ENCODE results near the gene SLC8B1.

- TF ChIP-seq ZNF274 (IDR thresholded peaks at IDR 0.05; ENCODE audit: low read depth, low read length) = no peak
- TF ChIP-seq FOSL1 (IDR thresholded peaks at IDR 0.05; ENCODE audit: low read depth) = no peak
- TF ChIP-seq, protein P1, sequence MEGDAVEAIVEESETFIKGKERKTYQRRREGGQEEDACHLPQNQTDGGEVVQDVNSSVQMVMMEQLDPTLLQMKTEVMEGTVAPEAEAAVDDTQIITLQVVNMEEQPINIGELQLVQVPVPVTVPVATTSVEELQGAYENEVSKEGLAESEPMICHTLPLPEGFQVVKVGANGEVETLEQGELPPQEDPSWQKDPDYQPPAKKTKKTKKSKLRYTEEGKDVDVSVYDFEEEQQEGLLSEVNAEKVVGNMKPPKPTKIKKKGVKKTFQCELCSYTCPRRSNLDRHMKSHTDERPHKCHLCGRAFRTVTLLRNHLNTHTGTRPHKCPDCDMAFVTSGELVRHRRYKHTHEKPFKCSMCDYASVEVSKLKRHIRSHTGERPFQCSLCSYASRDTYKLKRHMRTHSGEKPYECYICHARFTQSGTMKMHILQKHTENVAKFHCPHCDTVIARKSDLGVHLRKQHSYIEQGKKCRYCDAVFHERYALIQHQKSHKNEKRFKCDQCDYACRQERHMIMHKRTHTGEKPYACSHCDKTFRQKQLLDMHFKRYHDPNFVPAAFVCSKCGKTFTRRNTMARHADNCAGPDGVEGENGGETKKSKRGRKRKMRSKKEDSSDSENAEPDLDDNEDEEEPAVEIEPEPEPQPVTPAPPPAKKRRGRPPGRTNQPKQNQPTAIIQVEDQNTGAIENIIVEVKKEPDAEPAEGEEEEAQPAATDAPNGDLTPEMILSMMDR (IDR thresholded peaks at IDR 0.05 in 2 of 3, conservative IDR thresholded peaks at IDR 0.05 in 1 of 3; ENCODE audit: borderline replicate concordance in 1 of 3, insufficient read depth in 1 of 3, low read depth in 2 of 3, low read length in 2 of 3) = no peak
- no peak for TF ChIP-seq CEBPB (IDR thresholded peaks at IDR 0.05; ENCODE audit: low read depth)
- TF ChIP-seq RAD21 (IDR thresholded peaks at IDR 0.05; ENCODE audit: low read depth) = no peak
- TF ChIP-seq SIN3A (IDR thresholded peaks at IDR 0.05; ENCODE audit: low read depth) = no peak
- TF ChIP-seq POLR2A (IDR thresholded peaks at IDR 0.05; ENCODE audit: borderline replicate concordance, extremely low read depth, insufficient read depth, insufficient read length) = no peak
Observed at GRCh38 chr12:113249546-113249945, 85.4 kb downstream of the SLC8B1 start.
